ENCODE data around the gene C11orf68. TPM values are rescaled to one million over a fixed set of nuclear protein-coding genes. Genes with fewer than 3 reads are reported as not detected.

Gene C11orf68
- total and polyA plus RNA-seq, 8 donors: 3.1 to 31.3 (median 13.7) TPM

- TF ChIP-seq POLR2AphosphoS5 (IDR thresholded peaks at IDR 0.05) (no peak), EP300 (IDR thresholded peaks at IDR 0.05) (no peak), POLR2A (IDR thresholded peaks at IDR 0.05) (no peak)
- TF ChIP-seq, protein P1, sequence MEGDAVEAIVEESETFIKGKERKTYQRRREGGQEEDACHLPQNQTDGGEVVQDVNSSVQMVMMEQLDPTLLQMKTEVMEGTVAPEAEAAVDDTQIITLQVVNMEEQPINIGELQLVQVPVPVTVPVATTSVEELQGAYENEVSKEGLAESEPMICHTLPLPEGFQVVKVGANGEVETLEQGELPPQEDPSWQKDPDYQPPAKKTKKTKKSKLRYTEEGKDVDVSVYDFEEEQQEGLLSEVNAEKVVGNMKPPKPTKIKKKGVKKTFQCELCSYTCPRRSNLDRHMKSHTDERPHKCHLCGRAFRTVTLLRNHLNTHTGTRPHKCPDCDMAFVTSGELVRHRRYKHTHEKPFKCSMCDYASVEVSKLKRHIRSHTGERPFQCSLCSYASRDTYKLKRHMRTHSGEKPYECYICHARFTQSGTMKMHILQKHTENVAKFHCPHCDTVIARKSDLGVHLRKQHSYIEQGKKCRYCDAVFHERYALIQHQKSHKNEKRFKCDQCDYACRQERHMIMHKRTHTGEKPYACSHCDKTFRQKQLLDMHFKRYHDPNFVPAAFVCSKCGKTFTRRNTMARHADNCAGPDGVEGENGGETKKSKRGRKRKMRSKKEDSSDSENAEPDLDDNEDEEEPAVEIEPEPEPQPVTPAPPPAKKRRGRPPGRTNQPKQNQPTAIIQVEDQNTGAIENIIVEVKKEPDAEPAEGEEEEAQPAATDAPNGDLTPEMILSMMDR (IDR thresholded peaks at IDR 0.05): no peak
- H3K27me3 ChIP-seq: no peaks in the 10 kb centered on the region
- peaks cover 20 to 54% (median 45%) of the 10 kb centered on the region in 4 donors for H3K36me3 ChIP-seq
- intact Hi-C loops (cut with DNase I; ENCODE audit: low total_unique reads): loop anchor here (5.0 kb wide), 1 partner anchor 78 kb away; the partner anchor contains the start of gene SART1
- no peak overlapping the region for H3K4me3 ChIP-seq
- H3K27ac ChIP-seq: peak overlapping the region in 1 of 5 donors; percentile 51
- WGBS, 5 donors: 80 to 89% (median 86%) methylated on average over 27 to 28 of the region's 28 CpGs
- H3K9me3 ChIP-seq: no peaks in the 10 kb centered on the region
- H3K4me1 ChIP-seq: peaks cover 25 to 46% (median 40%) of the 10 kb centered on the region in 4 donors
- no peak for DNase-seq
These were observed 34.8 kb downstream of the C11orf68 start for GRCh38 chr11:65883786-65884715.

DNA sequence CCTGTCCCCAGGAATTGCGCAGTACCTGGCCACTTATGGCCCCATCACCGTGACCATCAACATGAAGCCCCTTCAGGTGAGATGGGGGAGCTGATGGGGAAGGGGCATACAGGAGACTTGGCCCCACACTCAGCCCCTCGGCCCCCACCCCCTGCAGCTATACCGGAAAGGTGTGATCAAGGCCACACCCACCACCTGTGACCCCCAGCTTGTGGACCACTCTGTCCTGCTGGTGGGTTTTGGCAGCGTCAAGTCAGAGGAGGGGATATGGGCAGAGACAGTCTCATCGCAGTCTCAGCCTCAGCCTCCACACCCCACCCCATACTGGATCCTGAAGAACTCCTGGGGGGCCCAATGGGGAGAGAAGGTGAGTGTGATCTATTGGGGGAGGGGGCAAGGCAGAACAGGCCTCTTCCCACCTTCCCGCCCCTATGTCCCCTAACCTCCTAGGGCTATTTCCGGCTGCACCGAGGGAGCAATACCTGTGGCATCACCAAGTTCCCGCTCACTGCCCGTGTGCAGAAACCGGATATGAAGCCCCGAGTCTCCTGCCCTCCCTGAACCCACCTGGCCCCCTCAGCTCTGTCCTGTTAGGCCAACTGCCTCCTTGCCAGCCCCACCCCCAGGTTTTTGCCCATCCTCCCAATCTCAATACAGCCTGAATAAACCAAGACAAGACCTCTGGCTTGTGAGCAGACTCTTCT is 35.7 kb downstream of the C11orf68 start:
- Histone ChIP-seq H3K27me3 (no peaks in the 10 kb centered on the region), H3K9me3 (no peaks in the 10 kb centered on the region), H3K4me3 (no peak overlapping the region), H3K36me3 (peaks cover 20 to 54% (median 45%) of the 10 kb centered on the region in 4 donors), H3K4me1 (peaks cover 25 to 41% (median 36%) of the 10 kb centered on the region in 4 donors), H3K27ac (no peak overlapping the region)
- intact Hi-C loops (cut with DNase I; ENCODE audit: low total_unique reads): loop anchor here (5.0 kb wide), 1 partner anchor 79 kb away; the partner anchor contains the start of gene SART1
- DNase-seq: no peak
- no peak for TF ChIP-seq POLR2AphosphoS5 (IDR thresholded peaks at IDR 0.05)
- TF ChIP-seq POLR2A (IDR thresholded peaks at IDR 0.05): no peak
- no peak for TF ChIP-seq EP300 (IDR thresholded peaks at IDR 0.05)
- TF ChIP-seq, protein P1 (IDR thresholded peaks at IDR 0.05): no peak
- WGBS, 5 donors: 72 to 94% (median 92%) methylated on average over 5 to 13 of the region's 13 CpGs

GRCh38 chr11:65882120-65883057 is 36.5 kb downstream of the C11orf68 start:
- intact Hi-C loops (cut with DNase I; ENCODE audit: low total_unique reads): loop anchor here (5.0 kb wide), 1 partner anchor 80 kb away; the partner anchor contains the start of gene SART1
- no peaks in the 10 kb centered on the region for H3K9me3 ChIP-seq
- TF ChIP-seq POLR2A (IDR thresholded peaks at IDR 0.05) (no peak), POLR2AphosphoS5 (IDR thresholded peaks at IDR 0.05) (no peak), EP300 (IDR thresholded peaks at IDR 0.05) (no peak)
- TF ChIP-seq, protein P1 (IDR thresholded peaks at IDR 0.05): no peak
- no peaks in the 10 kb centered on the region for H3K27me3 ChIP-seq
- peaks cover 20 to 35% (median 29%) of the 10 kb centered on the region in 4 donors for H3K4me1 ChIP-seq
- no peak overlapping the region for H3K27ac ChIP-seq
- no peak for DNase-seq
- H3K4me3 ChIP-seq: no peak overlapping the region
- peaks cover 20 to 54% (median 45%) of the 10 kb centered on the region in 4 donors for H3K36me3 ChIP-seq
- WGBS, 5 donors: 88 to 93% (median 89%) methylated on average over 20 to 30 of the region's 30 CpGs

Measured in stomach (tissue), 9 donors.